T-helper 2 cell treated with Interferon-gamma antibody and Interleukin-4, amounts not matched to agents 5 μg/mL and 100 μg/mL, for 36 hours (primary cell): Measurements from ENCODE around the gene FUOM.
A peak's percentile ranks its signal among the peaks of the same experiment; 100 is the strongest.
"Not testable (repeated sequence)": the region's sequence is repeated elsewhere in the genome, so short reads cannot be mapped to it uniquely, and the experiment has no call there.

Source experiments
- DNase-seq: peaks from one replicate; pipeline ENCODE4 v3.0.0; 2021; ENCODE audit warnings: low spot score
- H3K27ac Mint-ChIP-seq: one replicate; pipeline ENCODE4 v1.8.0; 2021; ENCODE audit warnings: mild to moderate bottlenecking, mixed read lengths
- H3K27me3 Mint-ChIP-seq: one replicate; pipeline ENCODE4 v1.8.0; 2021; ENCODE audit warnings: low read depth, mixed read lengths
- H3K36me3 Mint-ChIP-seq: one replicate; pipeline ENCODE4 v1.8.0; 2021; ENCODE audit warnings: low read depth, mixed read lengths
- H3K4me1 Mint-ChIP-seq: one replicate; pipeline ENCODE4 v1.8.0; 2021; ENCODE audit warnings: low read depth, mixed read lengths
- H3K4me3 Mint-ChIP-seq: one replicate; pipeline ENCODE4 v1.8.0; 2022; ENCODE audit warnings: mild to moderate bottlenecking, moderate library complexity, mixed read lengths
- H3K9me3 Mint-ChIP-seq: one replicate; pipeline ENCODE4 v1.8.0; 2021; ENCODE audit warnings: mixed read lengths

FUOM gene

GRCh38 chr10:133329491-133330202 lies 28.2 kb downstream of the FUOM start:
- Mint-ChIP-seq H3K4me1 (peaks cover 2% of the 10 kb centered on the region), H3K9me3 (no peaks in the 10 kb centered on the region), H3K36me3 (no peaks in the 10 kb centered on the region), H3K27ac (no peak overlapping the region), H3K27me3 (peaks cover 73% of the 10 kb centered on the region), H3K4me3 (peak overlapping the region; percentile 68)
- DNase-seq, result peak; percentile 82

DNA sequence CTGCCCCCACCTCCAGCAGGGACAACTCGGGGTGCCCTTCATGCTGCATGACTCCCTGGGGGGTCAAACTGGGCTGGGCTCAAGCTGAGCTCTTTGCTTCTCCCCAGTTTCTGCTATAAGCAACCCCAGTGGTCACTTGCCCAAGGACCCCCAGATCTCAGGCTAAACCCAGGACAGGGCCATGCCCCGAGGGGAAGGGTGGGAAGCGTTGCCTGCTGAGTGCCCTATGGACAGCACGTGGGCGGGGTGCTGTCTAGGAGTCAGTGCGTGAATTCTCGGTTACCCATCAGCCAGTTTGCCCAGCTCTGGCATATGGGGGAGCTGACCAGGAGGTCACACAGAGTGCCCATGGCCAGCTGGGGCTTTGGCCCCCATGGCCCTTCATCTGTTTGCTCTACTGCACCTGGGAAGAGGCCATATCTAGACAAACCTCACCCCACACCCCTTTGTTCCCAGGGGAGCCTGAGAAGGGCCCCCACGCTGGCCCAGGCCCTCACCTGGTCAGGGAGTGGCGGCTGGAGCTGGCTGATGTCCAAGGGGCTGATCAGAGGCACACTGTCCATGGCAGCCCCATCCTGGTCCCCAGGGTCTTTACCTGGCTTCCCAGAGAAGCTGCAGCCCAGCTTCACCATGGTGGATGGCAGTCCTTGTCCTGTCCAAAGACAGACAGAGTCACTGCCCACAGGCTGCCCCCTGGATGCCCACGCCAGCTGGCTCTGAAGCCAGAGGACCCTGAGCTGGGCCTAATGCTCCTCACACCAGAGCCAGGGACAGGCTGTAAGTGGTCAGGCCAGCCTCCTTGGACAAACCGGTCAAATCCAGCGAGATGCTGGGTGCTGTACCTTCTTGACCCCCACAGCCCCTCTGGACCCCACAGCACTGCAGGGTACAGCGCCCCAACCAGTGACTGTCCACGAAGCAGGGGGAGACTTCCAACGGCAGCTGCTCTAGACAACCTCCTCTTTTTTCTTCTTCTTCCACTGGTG lies 29.2 kb downstream of the FUOM start:
- no peaks in the 10 kb centered on the region for H3K9me3 Mint-ChIP-seq
- H3K4me3 Mint-ChIP-seq, result no peak overlapping the region
- DNase-seq, result no peak

GRCh38 chr10:133327651-133328357 lies 30.0 kb downstream of the FUOM start:
- Mint-ChIP-seq H3K4me1 (no peaks in the 10 kb centered on the region), H3K36me3 (no peaks in the 10 kb centered on the region), H3K9me3 (no peaks in the 10 kb centered on the region), H3K4me3 (no peak overlapping the region), H3K27ac (no peak overlapping the region), H3K27me3 (peaks cover 65% of the 10 kb centered on the region)
- DNase-seq, result no peak

More for the DNA sequence above, 29.2 kb downstream of the FUOM start:
- no peaks in the 10 kb centered on the region for H3K36me3 Mint-ChIP-seq
- no peaks in the 10 kb centered on the region for H3K4me1 Mint-ChIP-seq
- no peak overlapping the region for H3K27ac Mint-ChIP-seq
- peaks cover 69% of the 10 kb centered on the region for H3K27me3 Mint-ChIP-seq

DNA sequence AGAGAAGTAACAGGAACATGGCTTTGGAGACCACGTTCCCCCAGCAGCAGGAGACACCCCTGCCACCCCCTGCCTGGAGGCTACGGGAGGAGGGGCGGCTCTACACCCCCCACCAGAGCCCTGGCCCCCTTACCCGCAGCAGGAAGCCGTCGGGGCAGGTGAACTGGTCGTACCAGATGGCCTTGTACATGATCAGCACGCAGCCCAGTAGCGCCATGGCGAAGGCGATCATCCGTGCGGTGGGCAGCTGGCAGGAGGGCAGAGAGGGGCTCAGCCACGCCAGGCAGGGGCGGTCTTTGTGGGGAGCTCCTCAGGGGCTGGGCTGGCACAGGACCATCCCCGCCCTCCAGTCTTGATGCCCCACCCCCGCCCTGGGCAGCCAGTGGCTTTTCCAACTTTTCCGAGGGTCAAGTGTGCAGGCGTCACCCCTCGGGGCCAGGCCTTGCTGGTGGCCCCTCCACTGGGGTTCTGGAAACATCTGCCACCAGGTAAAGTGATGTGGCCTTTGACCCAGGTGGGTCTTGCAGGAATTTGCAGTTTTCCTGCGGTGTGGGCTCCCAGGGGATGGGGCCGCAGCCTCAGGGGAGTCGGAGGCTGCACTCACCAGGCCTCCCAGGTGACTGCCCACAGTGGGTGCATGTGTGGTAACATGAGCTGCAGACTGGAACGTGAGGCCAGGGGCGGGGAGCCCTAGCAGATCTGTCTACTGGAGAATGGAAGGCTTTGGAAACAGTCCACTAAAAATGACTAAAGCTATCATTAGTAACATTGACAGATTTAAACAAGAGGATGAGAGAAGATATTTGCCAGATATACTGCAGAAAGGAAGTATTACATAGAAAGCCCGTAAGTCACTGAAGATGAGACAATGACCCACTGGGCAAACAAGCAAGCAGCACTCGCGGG lies 30.8 kb downstream of the FUOM start:
- Mint-ChIP-seq H3K4me3 (no peak overlapping the region), H3K4me1 (no peaks in the 10 kb centered on the region), H3K27me3 (peaks cover 57% of the 10 kb centered on the region), H3K27ac (no peak overlapping the region), H3K9me3 (no peaks in the 10 kb centered on the region), H3K36me3 (no peaks in the 10 kb centered on the region)
- DNase-seq, result no peak

DNA sequence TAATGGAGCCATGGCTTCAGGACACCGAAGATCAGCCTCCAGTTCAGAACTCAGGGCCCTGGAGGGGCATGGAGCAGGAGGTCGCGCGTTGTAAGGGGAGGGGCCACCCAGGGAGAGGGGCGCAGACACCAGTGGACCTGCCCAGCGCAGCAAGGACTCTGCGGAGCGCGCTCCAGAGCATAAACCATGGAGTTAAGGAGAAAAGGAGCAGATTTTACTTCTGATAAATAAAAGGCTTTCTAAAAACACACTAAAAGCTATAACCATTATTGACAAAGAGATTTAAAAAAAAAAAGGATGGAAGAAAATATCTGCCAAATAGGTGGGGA lies 31.6 kb downstream of the FUOM start:
- Mint-ChIP-seq H3K27ac (no peak overlapping the region), H3K4me3 (no peak overlapping the region), H3K36me3 (no peaks in the 10 kb centered on the region), H3K27me3 (peaks cover 49% of the 10 kb centered on the region), H3K4me1 (no peaks in the 10 kb centered on the region), H3K9me3 (no peaks in the 10 kb centered on the region)
- no peak for DNase-seq

DNA sequence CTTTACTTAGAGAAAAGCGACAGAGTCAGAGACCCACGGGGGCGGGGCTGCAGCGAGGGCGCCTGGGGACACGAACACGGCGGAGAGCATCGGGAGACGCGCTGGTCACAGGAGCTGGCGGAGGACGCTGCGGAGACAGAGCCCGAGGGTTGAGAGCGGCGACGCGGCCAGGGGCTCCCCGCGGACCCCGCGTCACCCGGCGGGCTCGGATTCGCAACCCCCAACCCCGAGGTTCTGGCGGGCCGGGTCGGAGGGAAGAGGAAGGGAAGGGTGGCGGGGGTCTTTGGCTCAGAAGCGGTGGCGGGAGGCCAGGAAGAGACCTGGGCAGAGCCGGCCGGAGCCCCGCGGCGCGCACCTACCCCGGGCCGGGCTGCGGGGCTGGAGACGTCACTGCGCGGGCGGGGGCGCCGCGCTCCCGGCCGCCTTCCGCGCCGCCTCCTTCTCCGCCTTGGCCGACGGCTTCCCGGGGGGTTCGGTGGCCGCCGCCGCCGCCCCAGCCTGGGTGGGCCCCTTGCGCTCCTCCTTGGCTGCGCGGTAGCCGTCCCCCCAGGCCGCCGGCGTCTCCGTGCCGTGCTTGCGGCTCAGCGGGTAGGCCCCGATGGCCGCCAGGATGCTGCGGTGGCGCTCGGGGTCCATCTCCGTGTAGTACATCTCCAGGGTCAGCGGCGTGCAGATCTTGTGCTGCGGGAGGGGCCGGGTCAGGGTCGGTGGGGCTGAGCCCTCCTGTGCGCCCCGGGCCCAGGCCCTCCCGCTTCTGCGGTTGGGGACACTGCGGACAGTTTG lies 32.2 kb downstream of the FUOM start:
- Mint-ChIP-seq H3K36me3 (no peaks in the 10 kb centered on the region), H3K4me3 (peak overlapping the region; percentile 63), H3K9me3 (no peaks in the 10 kb centered on the region), H3K27me3 (peaks cover 44% of the 10 kb centered on the region), H3K4me1 (no peaks in the 10 kb centered on the region), H3K27ac (no peak overlapping the region)
- no peak for DNase-seq

DNA sequence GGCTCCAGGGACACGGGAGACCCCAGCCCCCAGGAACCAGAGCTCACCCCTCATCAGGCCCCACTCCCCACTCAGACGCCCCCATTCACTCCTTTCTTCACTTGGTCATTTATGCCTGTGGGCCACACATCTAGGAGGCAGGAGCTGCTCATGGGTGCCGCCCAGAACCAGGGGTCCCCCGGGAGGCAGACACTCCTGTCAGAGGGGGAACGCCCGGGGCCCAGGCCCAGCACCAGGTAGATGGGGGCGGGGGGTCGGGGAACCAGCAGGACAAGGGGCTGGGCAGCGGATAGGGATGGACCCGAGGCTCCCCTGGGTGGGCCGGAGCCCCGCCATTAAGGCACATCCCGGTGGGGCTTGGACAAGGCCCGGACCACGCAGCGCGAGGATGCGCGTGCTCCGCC lies 33.0 kb downstream of the FUOM start:
- Mint-ChIP-seq H3K4me3 (no peak overlapping the region), H3K27me3 (peaks cover 42% of the 10 kb centered on the region)
- DNase-seq, result no peak

GRCh38 chr10:133324198-133324792 lies 33.5 kb downstream of the FUOM start:
- H3K9me3 Mint-ChIP-seq, result peaks cover 4% of the 10 kb centered on the region
- DNase-seq, result peak; percentile 49
- no peaks in the 10 kb centered on the region for H3K36me3 Mint-ChIP-seq
- no peak overlapping the region for H3K27ac Mint-ChIP-seq
- H3K4me1 Mint-ChIP-seq, result peaks cover 1% of the 10 kb centered on the region
- no peak overlapping the region for H3K4me3 Mint-ChIP-seq
- H3K27me3 Mint-ChIP-seq, result peaks cover 38% of the 10 kb centered on the region

More for the DNA sequence above, 33.0 kb downstream of the FUOM start:
- Mint-ChIP-seq H3K4me1 (no peaks in the 10 kb centered on the region), H3K27ac (no peak overlapping the region), H3K36me3 (no peaks in the 10 kb centered on the region), H3K9me3 (peaks cover 4% of the 10 kb centered on the region)

DNA sequence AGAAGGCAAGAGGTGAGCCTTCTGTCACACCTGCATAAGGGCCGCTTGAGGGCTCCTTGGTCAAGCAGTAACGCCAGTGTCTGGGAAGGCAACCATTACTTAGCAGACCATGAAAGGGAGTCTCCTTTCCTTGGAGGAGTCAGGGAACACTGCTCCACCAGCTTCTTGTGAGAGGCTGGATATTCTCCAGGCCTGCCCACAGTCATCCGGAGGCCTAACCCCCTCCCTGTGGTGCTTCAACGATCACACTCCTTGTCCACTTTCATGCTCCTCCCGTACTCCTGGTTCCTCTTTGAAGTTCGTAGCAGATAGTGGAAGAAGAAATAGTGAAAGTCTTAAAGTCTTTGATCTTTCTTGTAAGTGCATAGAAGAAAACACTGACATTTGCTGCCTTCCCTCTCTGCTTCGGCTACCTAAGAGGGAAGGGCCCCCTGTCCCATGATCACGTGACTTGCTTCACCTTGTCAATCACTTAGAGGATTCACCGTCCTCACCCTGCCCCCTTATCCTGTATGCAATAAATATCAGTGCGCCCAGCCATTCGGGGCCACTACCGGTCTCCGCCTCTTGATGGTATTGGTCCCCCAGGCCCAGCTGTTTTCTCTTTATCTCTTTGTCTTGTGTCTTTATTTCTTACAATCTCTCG lies 35.6 kb downstream of the FUOM start:
- not testable (repeated sequence) for H3K4me3 Mint-ChIP-seq, H3K9me3 Mint-ChIP-seq, H3K4me1 Mint-ChIP-seq, H3K27ac Mint-ChIP-seq, H3K36me3 Mint-ChIP-seq, DNase-seq
- H3K27me3 Mint-ChIP-seq, result peaks cover 24% of the 10 kb centered on the region

DNA sequence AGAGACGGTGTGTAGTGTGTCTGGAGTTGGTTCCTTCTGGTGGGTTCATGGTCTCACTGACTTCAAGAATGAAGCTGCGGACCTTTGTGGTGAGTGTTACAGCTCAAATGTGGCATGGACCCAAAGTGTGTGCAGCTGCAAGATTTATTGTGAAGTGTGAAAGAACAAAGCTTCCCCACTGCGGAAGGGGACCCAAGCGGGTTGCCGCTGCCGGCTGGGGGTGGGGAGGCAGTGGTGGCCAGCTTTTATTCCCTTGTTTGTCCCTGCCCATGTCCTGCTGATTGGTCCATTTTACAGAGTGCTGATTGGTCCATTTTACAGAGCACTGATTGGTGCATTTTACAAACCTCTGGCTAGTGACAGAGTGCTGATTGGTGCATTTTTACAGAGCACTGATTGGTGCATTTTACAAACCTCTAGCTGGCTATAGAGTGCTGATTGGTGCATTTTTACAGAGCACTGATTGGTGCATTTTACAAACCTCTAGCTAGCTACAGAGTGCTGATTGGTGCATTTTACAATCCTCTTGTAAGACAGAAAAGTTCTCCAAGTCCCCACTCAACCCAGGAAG lies 36.9 kb downstream of the FUOM start:
- H3K36me3 Mint-ChIP-seq, H3K9me3 Mint-ChIP-seq, DNase-seq, H3K4me3 Mint-ChIP-seq, H3K4me1 Mint-ChIP-seq, H3K27ac Mint-ChIP-seq: not testable (repeated sequence)
- H3K27me3 Mint-ChIP-seq, result peaks cover 13% of the 10 kb centered on the region

- H3K27ac Mint-ChIP-seq, result no peak overlapping the region
- no peaks in the 10 kb centered on the region for H3K36me3 Mint-ChIP-seq
- peaks cover 10% of the 10 kb centered on the region for H3K4me1 Mint-ChIP-seq
- peak overlapping the region; percentile 71 for H3K4me3 Mint-ChIP-seq
- H3K9me3 Mint-ChIP-seq, result peaks cover 4% of the 10 kb centered on the region
- H3K27me3 Mint-ChIP-seq, result peaks cover 9% of the 10 kb centered on the region
- DNase-seq, result peak; percentile 70
Measured at GRCh38 chr10:133318494-133319127, 39.2 kb downstream of the FUOM start.
